SK-N-SH (cell line): ENCODE results near the gene COX7A1. TPM values are rescaled to one million over a fixed set of nuclear protein-coding genes. Genes with fewer than 3 reads are reported as not detected.

ENCODE experiments used
- CHD2 ChIP-seq: fragments of 150-350 bp; IDR thresholded peaks from 2 replicates; pipeline ENCODE4 v1.6.1; 2018; ENCODE audit warnings: low read length; ENCODE audit not compliant: partially characterized antibody
- EZH2phosphoT487 ChIP-seq: fragments of 200-600 bp; sonication (generic); IDR thresholded peaks from 2 replicates; pipeline ENCODE4 v1.6.1; 2017; ENCODE audit warnings: low read depth, mixed run types, mild to moderate bottlenecking, antibody characterized with exemption, moderate library complexity, borderline replicate concordance
- GABPA ChIP-seq: IDR thresholded peaks from 2 replicates; pipeline ENCODE4 v1.4.0; 2012; ENCODE audit warnings: low read depth, mild to moderate bottlenecking
- JUND ChIP-seq: IDR thresholded peaks from 2 replicates; pipeline ENCODE4 v1.4.0; 2012
- MAX ChIP-seq: IDR thresholded peaks from 2 replicates; pipeline ENCODE4 v1.4.0; 2012; ENCODE audit warnings: low read depth
- MEF2A ChIP-seq: IDR thresholded peaks from 2 replicates; pipeline ENCODE4 v1.4.0; 2012; ENCODE audit warnings: low read depth, borderline replicate concordance
- MXI1 ChIP-seq: IDR thresholded peaks from 2 replicates; pipeline ENCODE4 v1.6.1; 2012; ENCODE audit warnings: mild to moderate bottlenecking, low read depth, low read length, improper control_type of control experiment
- NRF1 ChIP-seq: IDR thresholded peaks from 2 replicates; pipeline ENCODE4 v1.6.1; 2012; ENCODE audit warnings: low read depth, mild to moderate bottlenecking, low read length
- PBX3 ChIP-seq: IDR thresholded peaks from 2 replicates; pipeline ENCODE4; 2012
- POLR2AphosphoS5 ChIP-seq: IDR thresholded peaks from 2 replicates; pipeline ENCODE4 v1.6.1; 2012; ENCODE audit warnings: low read depth, low read length
- REST ChIP-seq: IDR thresholded peaks from 2 replicates; pipeline ENCODE4 v1.6.1; 2012; ENCODE audit warnings: mild to moderate bottlenecking, low read depth, low read length, moderate library complexity
- SIN3A ChIP-seq: IDR thresholded peaks from 2 replicates; pipeline ENCODE4 v1.6.1; 2012; ENCODE audit warnings: low read depth, mild to moderate bottlenecking, low read length, moderate library complexity, borderline replicate concordance
- TAF1 ChIP-seq: IDR thresholded peaks from 2 replicates; pipeline ENCODE4 v1.6.1; 2012; ENCODE audit warnings: low read depth, mild to moderate bottlenecking, low read length, moderate library complexity, borderline replicate concordance
- ZBTB33 ChIP-seq: IDR thresholded peaks from 2 replicates; pipeline ENCODE4 v1.4.0; 2012; ENCODE audit warnings: low read depth, borderline replicate concordance
- polyA plus RNA-seq, 3 experiments: library from polyadenylated mRNA; depleted of rRNA; stranded (reverse); fragments of >200 nt; gene quantifications; 2 replicates each; pipeline ENCODE4 v1.2.3, GENCODE V29; 2012

Gene COX7A1
- polyA plus RNA-seq, 1 of the 3 experiments (the other 2 are of a cell fraction) = not detected

GRCh38 chr19:36139473-36140303 is 12.6 kb downstream of the COX7A1 start, which contains the start of gene CAPNS1 (continued):
- TF ChIP-seq ZBTB33 (peak; percentile 52; the same call in 1 of the 2 replicates), POLR2AphosphoS5 (peak; percentile 77), EZH2phosphoT487 (no peak), SIN3A (0 out of 2 replicates have a peak, but pooled peaks have one; percentile 16), TAF1 (peak; percentile 92), MXI1 (peak; percentile 53), PBX3 (peak; percentile 71), CHD2 (peak; percentile 59), MAX (peak; percentile 61; the same call in 1 of the 2 replicates), JUND (peak; percentile 41; the same call in 1 of the 2 replicates), REST (0 out of 2 replicates have a peak, but pooled peaks have one; percentile 30), GABPA (0 out of 2 replicates have a peak, but pooled peaks have one; percentile 18), MEF2A (no peak), NRF1 (peak; percentile 89)
